Right lung (tissue), 5 donors: ENCODE data around the gene RASIP1. TPM values are rescaled to one million over a fixed set of nuclear protein-coding genes. Genes with fewer than 3 reads are reported as not detected.
"Not testable (repeated sequence)": the region's sequence is repeated elsewhere in the genome, so short reads cannot be mapped to it uniquely, and the experiment has no call there.

Experiments
- DNase-seq, 2 donors: peaks; one replicate each; pipeline ENCODE4 v3.0.0-alpha.2; 2013
- polyA plus RNA-seq, 5 donors: library from polyadenylated mRNA; unstranded; fragments of 120-200 nt; gene quantifications; one replicate each; pipeline versions ENCODE4 v1.2.1 to v1.2.3, GENCODE V29; 2013; ENCODE audit warnings: inconsistent platforms in 1 of 5, low replicate concordance in 1 of 5; ENCODE audit not compliant: insufficient read length in 5 of 5, insufficient read depth in 1 of 5

Gene RASIP1
- polyA plus RNA-seq, 5 donors: 14.6 to 29.8 (median 17.7) TPM

DNA sequence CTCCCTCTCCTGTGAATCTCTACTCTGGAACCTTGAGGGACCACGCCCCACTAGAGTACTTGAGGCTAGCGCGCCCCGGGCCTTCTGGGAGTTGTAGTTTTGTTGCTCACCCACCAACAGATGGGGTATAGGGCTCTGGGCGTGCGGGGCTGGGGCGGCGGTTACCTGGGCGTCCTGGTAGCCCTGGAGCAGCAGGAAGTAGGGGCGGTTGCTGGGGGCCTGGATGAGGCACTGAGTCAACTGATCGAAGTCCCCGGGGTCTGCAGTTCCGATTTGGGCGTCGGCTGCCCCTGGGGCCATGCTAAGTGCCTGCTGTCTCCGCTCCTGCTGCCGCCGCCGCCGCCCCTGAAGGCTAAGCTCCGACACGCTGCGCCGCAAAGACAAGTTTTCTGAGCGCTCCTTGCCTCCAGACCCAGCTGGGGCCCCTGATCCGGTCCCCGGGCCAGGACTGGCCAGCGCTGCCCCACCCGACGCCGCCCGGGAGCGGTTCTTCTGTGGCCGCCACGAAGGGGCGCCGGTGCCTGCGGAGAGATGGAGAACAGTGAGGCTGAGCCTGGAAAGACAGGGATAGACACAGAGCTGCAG lies 5.3 kb downstream of the RASIP1 start:
- DNase-seq: no peak

DNA sequence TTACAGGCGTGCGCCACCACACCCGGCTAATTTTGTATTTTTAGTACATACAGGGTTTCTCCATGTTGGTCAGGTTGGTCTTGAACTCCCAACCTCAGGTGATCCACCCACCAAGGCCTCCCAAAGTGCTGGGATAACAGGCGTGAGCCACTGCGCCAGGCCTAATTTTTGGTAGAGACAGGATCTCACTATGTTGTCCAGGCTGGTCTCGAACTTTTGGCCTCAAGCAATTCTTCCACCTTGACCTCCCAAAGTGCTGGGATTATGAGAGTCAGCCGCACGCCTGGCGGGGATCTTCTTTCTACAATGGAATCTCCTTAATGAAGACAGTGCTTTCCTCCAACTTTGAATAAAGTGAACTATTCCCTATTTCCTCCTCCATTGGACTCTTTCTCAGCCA lies 5.8 kb downstream of the RASIP1 start:
- DNase-seq: no peak

- DNase-seq: no peak
Measured at GRCh38 chr19:48731452-48731851, 9.0 kb downstream of the RASIP1 start.

DNA sequence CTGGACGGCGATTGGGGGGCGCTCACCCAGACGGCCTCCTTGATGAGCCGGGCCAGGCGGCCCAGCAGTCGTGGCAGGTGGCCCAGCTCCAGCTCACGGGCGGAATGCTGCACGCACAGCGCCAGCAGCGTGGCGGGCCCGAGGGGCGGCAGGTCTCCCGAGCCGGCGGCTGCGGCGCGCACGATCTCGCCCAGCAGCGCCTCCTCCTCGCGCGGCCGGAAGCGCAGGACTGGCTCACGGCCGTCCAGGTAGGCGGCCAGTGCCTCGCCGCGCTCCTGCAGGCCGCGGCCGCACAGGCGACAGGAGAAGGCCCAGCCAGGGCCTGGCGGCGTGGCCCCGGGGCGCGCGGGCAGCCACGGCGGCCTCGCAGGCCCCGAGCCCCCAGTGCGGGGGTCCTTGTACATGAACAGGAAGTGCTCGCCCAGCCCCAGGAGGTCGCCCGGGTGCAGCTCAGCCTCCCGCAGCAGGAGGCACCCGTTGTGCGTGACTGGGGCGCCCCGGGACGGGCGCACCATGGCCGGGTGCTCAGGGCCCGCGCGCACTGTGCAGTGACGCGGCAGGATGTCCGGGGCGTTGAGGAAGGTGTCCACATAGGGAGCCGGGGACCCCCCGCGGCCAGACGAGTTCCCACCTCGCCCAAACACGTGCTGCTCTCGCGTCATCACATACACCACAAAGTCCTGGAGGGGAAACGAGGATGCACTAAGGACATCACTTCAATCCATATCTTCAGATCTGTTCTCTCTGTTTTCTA lies 11.3 kb downstream of the RASIP1 start:
- no peak for DNase-seq

- DNase-seq: no peak
Measured at GRCh38 chr19:48726556-48726955, 13.9 kb downstream of the RASIP1 start.

GRCh38 chr19:48724796-48725753 lies 15.3 kb downstream of the RASIP1 start:
- DNase-seq: peak; percentile 79 to 85

DNA sequence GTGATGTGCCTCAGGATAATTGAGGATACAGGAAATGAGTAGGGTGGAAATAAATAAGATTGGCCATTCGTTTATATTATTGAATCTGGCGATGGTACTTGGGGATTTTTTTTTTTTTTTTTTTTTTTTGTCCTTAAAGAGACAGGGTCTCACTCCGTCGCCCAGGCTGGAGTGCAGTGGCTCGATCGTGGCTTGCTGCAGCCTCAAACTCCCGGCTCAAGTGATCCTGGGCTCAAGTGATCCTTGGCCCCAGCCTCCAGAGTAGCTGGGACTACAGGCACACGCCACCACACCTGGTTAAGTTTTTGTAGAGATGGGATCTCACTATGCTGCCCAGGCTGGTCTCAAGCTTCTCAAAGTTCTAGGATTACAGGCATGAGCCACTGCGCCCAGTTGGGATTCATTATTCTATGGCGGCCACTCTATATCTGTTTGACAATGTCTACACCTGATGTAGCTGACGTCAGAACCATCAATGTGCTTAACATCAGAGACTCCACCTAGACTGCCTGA lies 18.2 kb downstream of the RASIP1 start:
- no peak for DNase-seq

DNA sequence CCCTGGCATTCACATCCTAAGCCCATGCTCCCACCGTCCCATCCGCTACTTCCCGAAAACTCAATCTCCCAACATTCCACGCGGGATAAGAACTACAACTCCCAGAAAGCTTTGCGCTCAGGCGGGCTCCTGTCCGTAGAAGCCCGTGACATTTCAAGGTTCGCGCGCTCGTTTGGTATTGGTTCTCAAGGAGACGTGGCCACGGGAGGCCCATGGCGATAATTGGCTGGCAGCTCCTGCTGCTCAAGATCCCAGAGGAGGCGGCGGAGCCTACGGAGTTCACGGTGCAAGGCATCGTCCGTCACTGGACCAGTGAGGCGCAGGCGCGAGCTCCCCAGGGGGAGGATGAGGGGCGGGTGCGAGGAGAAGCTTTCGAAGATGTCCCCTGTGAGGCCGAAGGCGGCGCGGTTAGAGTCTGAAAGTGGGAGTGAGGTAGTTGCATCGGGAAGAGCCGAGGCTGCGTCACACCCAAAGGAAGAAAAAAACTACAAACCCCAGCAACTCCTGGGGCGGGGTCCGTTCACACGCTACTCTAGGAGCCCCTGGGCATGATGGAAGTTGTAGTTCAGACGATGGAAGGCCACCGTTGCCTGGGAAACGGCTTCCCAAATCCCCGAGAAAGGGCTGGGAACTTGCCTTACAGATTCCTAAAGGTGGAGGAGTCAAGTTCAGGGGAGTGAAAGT lies 19.7 kb downstream of the RASIP1 start:
- peak; percentile 98 for DNase-seq

GRCh38 chr19:48720251-48720612 lies 20.2 kb downstream of the RASIP1 start:
- no peak for DNase-seq

- DNase-seq: no peak
Measured at GRCh38 chr19:48719263-48720171, 20.9 kb downstream of the RASIP1 start, which contains the start of gene MAMSTR. Gene MAMSTR, minus strand, starts transcription at chr19:48719725. Its CDS starts 694 bp downstream, at chr19:48719031.

GRCh38 chr19:48718711-48719231 lies 21.6 kb downstream of the RASIP1 start:
- DNase-seq: no peak

DNA sequence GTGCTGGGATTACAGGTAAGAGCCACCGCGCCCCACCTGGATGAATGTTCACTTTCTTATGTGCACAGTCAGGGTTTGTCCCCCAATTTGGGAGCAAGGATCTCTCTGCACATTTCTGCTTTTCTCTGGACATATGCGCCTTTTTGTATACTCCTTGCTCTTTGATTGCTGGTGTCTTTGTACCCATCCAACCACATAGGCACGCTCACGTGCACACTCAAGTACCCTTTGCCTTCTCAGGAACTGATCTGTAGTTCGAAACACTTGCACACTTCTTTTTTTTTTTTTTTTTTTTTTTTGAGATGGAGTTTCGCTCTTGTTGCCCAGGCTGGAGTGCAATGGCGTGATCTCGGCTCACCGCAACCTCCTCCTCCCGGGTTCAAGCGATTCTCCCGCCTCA lies 22.3 kb downstream of the RASIP1 start:
- DNase-seq: not testable (repeated sequence)

DNA sequence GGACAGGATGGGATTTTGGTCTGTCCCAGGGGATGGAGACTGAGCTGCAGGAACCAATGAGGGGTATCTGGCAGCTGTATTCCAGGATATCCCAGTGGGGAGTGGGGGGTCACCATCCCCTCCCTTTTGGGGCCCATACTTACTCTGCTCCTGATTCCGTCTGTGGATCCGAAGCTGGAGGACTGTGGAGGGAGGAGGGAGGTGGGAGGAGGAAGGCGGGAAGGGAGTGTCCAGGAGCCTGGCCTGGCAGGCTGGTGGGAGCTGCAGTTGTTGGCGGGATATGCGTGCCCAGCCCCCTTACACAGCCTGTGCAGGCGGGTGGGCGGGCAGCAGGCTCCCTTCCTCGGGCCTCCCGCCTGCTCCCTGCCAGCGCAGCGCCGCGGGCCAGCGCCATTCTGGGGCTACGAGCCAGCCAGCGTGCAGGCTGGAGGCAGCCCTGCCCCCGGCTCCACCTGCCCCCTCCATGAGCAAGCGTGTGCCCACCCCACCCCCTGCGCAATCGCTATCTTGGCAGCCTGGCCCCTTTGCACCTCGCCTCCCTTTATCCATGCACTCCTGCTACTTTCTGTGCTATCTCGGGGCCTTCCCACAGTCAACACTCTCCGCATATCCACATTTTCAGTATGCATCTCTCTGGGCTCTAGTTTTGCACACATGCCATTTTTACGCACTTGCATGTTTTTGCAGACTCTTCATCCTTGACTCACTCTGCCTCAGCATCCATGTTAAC lies 23.7 kb downstream of the RASIP1 start:
- DNase-seq: peak; percentile 72 to 75

DNA sequence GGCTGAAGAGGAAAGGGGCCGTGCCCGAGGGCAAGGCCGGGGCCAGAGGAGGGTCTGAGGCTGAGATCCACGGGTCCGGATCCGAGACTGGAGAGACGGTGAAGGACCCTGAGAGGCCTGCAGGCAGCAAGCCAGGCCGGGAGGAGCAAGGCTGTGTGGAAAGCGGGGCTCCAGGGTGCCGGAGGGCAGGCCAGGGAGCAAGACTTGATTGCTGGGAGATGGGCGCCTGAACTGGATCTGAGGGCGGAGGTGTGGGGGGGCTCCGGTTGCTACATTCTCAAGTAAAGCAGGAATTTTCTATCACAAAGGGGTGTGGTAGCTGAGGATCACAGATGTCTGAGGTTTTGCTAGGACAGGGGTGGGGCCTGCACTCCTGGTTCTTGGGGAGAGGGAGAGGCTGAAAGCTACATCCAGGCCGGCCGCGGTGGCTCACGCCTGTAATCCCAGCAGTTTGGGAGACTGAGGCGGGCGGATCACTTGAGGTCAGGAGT lies 24.7 kb downstream of the RASIP1 start:
- DNase-seq: no peak

DNA sequence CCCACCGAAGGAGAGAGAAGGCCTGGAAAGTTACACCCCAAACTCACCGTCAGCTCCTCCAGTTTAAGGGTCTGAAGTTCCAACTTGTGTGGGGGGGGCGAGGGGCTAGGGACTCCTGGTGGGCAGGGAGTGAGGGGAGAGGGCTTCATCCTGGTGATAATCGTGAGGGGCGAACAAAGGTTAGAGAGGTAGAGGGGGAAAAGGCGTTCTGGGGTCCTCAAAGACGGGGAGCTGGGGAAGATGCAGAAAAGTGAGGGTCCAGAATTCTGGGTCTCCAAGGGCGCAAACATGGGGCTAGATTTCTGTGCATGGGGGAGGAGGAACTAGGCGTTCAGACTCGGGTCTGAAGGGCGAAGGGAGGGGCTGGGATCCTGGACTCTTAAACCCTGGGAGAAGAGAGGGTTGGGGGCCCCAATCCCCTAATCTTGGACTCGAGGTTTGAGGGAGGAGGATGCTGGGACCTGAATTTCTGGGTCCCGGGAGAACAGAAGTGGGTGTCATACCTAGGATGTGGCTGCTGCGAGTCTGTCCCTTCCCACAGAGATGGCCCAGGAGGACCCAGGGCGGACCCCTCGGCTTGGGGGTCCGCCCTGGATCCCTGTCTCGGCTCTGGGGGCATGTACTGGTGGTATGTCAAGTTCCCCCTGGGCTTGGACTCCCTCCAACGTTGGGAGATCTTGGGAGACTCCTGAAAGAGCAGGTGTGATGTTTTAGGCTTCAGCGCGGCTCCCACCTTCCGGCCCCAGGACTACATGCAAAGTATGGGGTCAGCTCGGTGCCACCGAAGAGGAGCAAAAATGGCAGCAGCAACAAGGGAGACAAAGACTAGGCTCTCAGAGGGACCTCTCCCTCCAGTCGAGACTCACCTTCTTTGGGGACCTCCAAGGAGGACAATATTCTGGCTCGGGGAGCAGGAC lies 25.4 kb downstream of the RASIP1 start:
- no peak for DNase-seq

GRCh38 chr19:48713864-48714755 lies 26.3 kb downstream of the RASIP1 start:
- DNase-seq: peak; percentile 100
